ENCODE data around the gene C1QA. TPM values are rescaled to one million over a fixed set of nuclear protein-coding genes. Genes with fewer than 3 reads are reported as not detected.
A peak's percentile ranks its signal among the peaks of the same experiment; 100 is the strongest.

C1QA gene
- total RNA-seq, 1 donor: not detected

DNA sequence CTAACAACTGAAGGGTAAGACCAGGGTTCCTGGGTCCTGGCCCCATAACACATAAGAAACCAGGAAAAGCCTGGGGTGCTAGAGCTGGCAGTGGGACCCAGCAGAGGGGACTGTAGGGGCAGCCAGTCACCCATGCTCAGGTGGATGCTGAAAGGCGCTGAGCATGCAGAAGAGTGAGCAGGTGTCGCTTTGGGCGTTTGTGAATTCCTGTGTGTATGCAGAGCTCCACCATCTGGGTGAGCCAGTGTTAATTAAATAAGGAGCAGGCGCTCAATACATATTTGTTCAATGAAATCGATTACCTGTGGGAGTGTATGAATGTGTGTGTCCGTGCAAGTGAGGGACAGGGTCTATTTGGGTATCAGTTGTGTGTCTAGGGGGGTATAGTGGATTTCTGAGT is 499 bp downstream of the C1QA start:
- DNase-seq (ENCODE audit: low read depth): no peak
- TF ChIP-seq, protein P1, sequence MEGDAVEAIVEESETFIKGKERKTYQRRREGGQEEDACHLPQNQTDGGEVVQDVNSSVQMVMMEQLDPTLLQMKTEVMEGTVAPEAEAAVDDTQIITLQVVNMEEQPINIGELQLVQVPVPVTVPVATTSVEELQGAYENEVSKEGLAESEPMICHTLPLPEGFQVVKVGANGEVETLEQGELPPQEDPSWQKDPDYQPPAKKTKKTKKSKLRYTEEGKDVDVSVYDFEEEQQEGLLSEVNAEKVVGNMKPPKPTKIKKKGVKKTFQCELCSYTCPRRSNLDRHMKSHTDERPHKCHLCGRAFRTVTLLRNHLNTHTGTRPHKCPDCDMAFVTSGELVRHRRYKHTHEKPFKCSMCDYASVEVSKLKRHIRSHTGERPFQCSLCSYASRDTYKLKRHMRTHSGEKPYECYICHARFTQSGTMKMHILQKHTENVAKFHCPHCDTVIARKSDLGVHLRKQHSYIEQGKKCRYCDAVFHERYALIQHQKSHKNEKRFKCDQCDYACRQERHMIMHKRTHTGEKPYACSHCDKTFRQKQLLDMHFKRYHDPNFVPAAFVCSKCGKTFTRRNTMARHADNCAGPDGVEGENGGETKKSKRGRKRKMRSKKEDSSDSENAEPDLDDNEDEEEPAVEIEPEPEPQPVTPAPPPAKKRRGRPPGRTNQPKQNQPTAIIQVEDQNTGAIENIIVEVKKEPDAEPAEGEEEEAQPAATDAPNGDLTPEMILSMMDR (IDR thresholded peaks at IDR 0.05; ENCODE audit: insufficient read depth, low read depth, low read length): no peak
- no peak overlapping the region for H3K4me3 ChIP-seq (ENCODE audit: low read depth, low read length)

DNA sequence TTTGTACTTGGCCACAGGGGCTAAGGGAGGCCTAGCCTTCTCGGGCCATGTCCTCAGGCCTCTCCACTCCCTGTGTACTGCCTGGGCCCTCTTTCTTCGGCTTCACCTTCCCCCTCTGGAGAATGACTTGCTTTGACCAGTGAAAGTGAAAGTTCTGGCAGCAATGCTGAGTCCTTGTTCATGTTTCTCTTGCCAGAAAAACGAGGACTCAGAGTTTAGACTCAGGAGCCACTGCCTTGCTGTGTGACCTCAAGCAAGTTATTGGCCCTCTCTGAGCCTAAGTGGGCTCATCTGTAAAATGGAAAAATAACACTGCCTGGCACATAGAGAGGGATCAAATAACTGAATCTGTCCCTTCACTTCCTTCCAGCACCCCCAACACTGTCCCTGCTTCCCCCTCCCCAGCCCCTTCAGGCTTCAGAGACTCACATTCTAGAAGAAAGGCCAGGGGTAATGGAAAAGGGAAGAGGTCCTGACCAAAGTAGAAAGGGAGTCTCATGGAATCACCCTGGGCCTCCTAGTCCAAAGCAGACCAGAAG is 1.5 kb downstream of the C1QA start:
- no peak for DNase-seq (ENCODE audit: low read depth)
- no peak overlapping the region for H3K4me3 ChIP-seq (ENCODE audit: low read depth, low read length)
- TF ChIP-seq, protein P1 (IDR thresholded peaks at IDR 0.05; ENCODE audit: insufficient read depth, low read depth, low read length): no peak

DNA sequence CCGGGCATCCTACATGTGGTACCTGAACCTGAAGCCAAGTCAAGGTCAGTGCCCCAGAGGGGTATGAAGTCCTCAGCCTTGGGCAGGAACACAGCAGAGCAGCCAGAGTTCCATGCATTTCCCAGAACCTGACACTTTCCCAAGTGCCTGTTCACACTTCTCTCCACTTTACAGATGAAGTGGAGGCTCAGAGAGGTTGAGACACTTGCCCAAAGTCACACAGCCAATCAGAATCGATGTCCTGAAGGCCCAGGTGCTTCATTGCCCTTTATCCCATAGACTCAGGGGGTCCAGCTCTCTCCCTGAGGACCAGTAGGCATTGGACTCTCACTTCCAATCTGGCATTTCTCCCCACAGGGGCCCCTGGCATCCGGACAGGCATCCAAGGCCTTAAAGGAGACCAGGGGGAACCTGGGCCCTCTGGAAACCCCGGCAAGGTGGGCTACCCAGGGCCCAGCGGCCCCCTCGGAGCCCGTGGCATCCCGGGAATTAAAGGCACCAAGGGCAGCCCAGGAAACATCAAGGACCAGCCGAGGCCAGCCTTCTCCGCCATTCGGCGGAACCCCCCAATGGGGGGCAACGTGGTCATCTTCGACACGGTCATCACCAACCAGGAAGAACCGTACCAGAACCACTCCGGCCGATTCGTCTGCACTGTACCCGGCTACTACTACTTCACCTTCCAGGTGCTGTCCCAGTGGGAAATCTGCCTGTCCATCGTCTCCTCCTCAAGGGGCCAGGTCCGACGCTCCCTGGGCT is 2.2 kb downstream of the C1QA start:
- no peak overlapping the region for H3K4me3 ChIP-seq (ENCODE audit: low read depth, low read length)
- DNase-seq (ENCODE audit: low read depth): no peak
- TF ChIP-seq, protein P1 (IDR thresholded peaks at IDR 0.05; ENCODE audit: insufficient read depth, low read depth, low read length): no peak

DNA sequence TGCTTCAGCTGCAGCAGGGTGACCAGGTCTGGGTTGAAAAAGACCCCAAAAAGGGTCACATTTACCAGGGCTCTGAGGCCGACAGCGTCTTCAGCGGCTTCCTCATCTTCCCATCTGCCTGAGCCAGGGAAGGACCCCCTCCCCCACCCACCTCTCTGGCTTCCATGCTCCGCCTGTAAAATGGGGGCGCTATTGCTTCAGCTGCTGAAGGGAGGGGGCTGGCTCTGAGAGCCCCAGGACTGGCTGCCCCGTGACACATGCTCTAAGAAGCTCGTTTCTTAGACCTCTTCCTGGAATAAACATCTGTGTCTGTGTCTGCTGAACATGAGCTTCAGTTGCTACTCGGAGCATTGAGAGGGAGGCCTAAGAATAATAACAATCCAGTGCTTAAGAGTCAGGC is 2.9 kb downstream of the C1QA start:
- TF ChIP-seq, protein P1 (IDR thresholded peaks at IDR 0.05; ENCODE audit: insufficient read depth, low read depth, low read length): no peak
- peak; percentile 34 for DNase-seq (ENCODE audit: low read depth)
- no peak overlapping the region for H3K4me3 ChIP-seq (ENCODE audit: low read depth, low read length)

DNA sequence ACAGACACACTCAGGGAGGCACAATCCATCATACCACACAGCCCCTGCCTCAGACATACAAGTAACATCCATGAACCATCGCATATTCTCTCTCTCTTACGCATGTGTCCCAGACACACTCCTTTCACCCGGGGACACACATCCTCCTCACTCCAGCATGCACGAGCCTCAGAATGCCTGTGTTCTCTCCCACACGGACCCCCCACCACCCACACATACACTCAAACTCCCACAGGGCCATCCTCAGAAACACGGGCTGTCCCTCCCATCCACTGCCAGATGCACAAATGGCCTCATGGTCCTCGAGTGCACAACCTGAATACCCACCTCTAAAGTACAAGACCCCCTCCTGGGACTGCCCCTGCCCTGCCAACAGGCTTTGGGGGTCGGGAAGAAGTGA is 4.8 kb downstream of the C1QA start:
- TF ChIP-seq, protein P1 (IDR thresholded peaks at IDR 0.05; ENCODE audit: insufficient read depth, low read depth, low read length): no peak
- DNase-seq (ENCODE audit: low read depth): no peak
- H3K4me3 ChIP-seq (ENCODE audit: low read depth, low read length): no peak overlapping the region

DNA sequence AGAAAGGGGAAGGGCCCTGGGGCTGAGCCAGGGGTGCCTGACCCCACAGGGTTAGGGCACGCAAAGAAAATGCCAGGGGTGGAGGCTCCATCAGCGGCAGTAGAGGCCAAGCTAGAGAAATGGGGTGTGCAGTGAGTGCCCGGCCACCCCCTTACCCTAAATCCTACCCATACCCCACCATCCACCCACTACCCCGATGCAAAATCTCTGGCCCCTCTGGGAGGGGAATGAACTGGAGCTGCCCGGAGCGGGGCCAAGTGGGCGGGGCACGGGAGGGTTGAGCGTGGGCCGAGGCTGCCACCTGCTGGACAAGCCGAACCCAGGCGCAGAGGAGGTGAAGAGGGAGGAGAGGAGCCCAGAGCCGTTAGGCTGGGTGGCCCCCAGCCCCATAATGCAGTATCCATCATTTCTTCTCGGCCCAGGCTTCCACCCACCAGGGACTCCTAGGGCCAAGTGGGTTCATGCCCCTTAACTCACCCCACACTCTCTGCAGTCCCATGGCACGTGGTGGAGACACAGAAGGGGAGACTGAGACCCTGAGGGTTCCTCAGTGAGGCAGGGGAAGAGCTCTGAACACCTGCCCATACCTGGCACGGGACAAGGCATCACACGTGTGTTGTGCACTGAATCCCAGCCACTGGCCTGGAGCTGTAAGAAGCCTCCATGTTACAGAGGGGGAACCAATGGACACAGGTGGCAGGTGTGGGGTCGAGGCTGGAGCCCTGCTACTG is 5.6 kb downstream of the C1QA start:
- peak; percentile 39 for DNase-seq (ENCODE audit: low read depth)
- no peak overlapping the region for H3K4me3 ChIP-seq (ENCODE audit: low read depth, low read length)
- TF ChIP-seq, protein P1 (IDR thresholded peaks at IDR 0.05; ENCODE audit: insufficient read depth, low read depth, low read length): peak; percentile 87
